Epithelial cell of esophagus (primary cell): ENCODE measurements around the gene ARF6.

ENCODE experiments used
- DNase-seq: peaks from one replicate; pipeline ENCODE4 v3.0.0; 2010; ENCODE audit warnings: low read depth
- H3K4me3 ChIP-seq: 2 replicates; pipeline ENCODE4 v1.5.1; 2011; ENCODE audit warnings: mild to moderate bottlenecking, low read length, control low read depth
- TF ChIP-seq, protein P1 (sequence below): IDR thresholded peaks from 2 replicates; pipeline ENCODE4 v1.5.1; 2011; ENCODE audit warnings: low read depth, mild to moderate bottlenecking, low read length, control low read depth, inconsistent platforms; ENCODE audit not compliant: insufficient read depth; ENCODE audit errors: missing control alignments

Gene ARF6

GRCh38 chr14:49879646-49880204, 13.2 kb upstream of the ARF6 start:
- TF ChIP-seq, protein P1, sequence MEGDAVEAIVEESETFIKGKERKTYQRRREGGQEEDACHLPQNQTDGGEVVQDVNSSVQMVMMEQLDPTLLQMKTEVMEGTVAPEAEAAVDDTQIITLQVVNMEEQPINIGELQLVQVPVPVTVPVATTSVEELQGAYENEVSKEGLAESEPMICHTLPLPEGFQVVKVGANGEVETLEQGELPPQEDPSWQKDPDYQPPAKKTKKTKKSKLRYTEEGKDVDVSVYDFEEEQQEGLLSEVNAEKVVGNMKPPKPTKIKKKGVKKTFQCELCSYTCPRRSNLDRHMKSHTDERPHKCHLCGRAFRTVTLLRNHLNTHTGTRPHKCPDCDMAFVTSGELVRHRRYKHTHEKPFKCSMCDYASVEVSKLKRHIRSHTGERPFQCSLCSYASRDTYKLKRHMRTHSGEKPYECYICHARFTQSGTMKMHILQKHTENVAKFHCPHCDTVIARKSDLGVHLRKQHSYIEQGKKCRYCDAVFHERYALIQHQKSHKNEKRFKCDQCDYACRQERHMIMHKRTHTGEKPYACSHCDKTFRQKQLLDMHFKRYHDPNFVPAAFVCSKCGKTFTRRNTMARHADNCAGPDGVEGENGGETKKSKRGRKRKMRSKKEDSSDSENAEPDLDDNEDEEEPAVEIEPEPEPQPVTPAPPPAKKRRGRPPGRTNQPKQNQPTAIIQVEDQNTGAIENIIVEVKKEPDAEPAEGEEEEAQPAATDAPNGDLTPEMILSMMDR = peak; percentile 68
- no peak overlapping the region for H3K4me3 ChIP-seq
- peak; percentile 76 for DNase-seq

- H3K4me3 ChIP-seq = no peak overlapping the region
- TF ChIP-seq, protein P1 = no peak
- no peak for DNase-seq
Measured at GRCh38 chr14:49880267-49881064, 12.4 kb upstream of the ARF6 start.

DNA sequence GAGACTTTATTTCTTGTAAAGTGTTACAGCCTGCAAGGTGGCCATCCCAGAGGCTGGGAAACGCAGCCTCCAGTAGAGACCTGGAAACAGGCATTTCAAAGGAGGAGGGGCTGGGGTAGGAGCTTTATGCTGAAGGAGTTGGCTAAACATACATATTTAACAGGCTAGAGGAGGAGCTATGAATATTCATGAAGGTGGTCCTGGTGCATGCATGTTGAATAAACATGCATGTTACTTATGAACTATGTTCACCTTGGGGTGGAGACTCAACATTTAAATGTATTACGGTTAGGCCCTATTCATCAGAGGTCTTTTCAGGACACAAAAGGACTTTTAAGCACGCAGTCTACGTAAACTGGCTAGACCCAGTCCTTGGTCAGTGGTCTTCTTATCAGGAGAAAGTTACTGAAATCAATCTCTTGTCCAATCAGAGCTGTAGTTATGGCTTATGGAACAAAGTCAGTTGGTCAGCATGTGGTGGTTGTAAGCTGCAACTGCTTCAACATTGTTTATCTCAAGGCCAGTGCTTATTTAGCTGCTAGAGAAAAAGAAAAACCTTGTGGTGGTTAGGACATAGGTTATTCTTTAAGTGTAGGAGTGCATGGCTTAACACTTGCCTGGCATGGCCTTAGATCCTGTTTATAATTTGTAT, 11.4 kb upstream of the ARF6 start:
- TF ChIP-seq, protein P1 = no peak
- H3K4me3 ChIP-seq = no peak overlapping the region
- DNase-seq = no peak

GRCh38 chr14:49882826-49883694, 9.8 kb upstream of the ARF6 start:
- TF ChIP-seq, protein P1 = no peak
- peak; percentile 74 for DNase-seq
- H3K4me3 ChIP-seq = no peak overlapping the region

GRCh38 chr14:49886523-49886922, 6.4 kb upstream of the ARF6 start:
- TF ChIP-seq, protein P1 = no peak

DNA sequence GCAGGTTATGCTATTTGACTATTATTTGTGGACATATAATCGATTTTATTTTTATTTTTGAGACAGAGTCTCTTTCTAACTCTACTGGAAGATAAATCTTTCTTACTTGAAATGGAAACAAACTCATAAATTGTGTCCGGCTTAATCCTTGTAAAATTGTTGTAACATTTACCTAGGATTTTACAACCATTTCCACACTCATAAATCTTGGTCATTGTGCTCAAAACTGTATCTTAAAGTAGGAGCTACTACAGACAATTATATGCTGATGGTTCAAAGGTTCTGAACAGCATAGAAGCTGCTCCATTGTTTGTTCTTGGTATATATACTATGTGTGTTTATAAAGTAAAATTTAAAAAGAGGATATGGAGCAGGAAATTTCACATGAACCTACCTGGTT, 4.6 kb upstream of the ARF6 start:
- H3K4me3 ChIP-seq = no peak overlapping the region
- no peak for DNase-seq
- TF ChIP-seq, protein P1 = no peak

More at GRCh38 chr14:49886523-49886922, 6.4 kb upstream of the ARF6 start:
- no peak overlapping the region for H3K4me3 ChIP-seq
- DNase-seq = no peak
